Measurements from ENCODE around the gene DOK7. TPM values are rescaled to one million over a fixed set of nuclear protein-coding genes. Genes with fewer than 3 reads are reported as not detected.

DOK7 gene
- total RNA-seq, 4 donors from 2014 or later, result 0.26 to 0.45 TPM; not detected in 2

GRCh38 chr4:3436798-3437581 lies 26.1 kb upstream of the DOK7 start:
- no peak for TF ChIP-seq CTCF (IDR thresholded peaks at IDR 0.05)
- no peak for TF ChIP-seq POLR2A (IDR thresholded peaks at IDR 0.05)
- WGBS, 2 donors, result 18 to 83% methylated on average over 1 to 7 of the region's 19 CpGs

GRCh38 chr4:3437582-3437936 lies 25.5 kb upstream of the DOK7 start:
- Histone ChIP-seq H3K4me3 (no peak overlapping the region), H3K36me3 (peaks cover 0 to 12% (median 0%) of the 10 kb centered on the region in 3 donors), H3K27me3 (no peaks in the 10 kb centered on the region), H3K4me1 (peaks cover 21 to 57% (median 28%) of the 10 kb centered on the region in 3 donors), H3K27ac (peak overlapping the region; percentile 62 to 79 (median 74)), H3K9me3 (no peaks in the 10 kb centered on the region)
- no peak for TF ChIP-seq POLR2A (IDR thresholded peaks at IDR 0.05)
- peak in 1 of 6 experiments; percentile 2 for TF ChIP-seq CTCF (IDR thresholded peaks at IDR 0.05)
- intact Hi-C loops (cut with DNase I), result no loop called here
- WGBS, 2 donors, result 40 to 83% methylated on average over 1 of the region's 9 CpGs
- DNase-seq, result no peak

More at GRCh38 chr4:3436798-3437581, 26.1 kb upstream of the DOK7 start:
- Histone ChIP-seq H3K27ac (peak overlapping the region; percentile 62 to 79 (median 76)), H3K36me3 (peaks cover 0 to 18% (median 0%) of the 10 kb centered on the region in 3 donors), H3K4me3 (no peak overlapping the region), H3K27me3 (no peaks in the 10 kb centered on the region), H3K9me3 (no peaks in the 10 kb centered on the region), H3K4me1 (peaks cover 21 to 57% (median 28%) of the 10 kb centered on the region in 3 donors)
- no peak for DNase-seq
- intact Hi-C loops (cut with DNase I), result no loop called here

- Histone ChIP-seq H3K4me3 (no peak overlapping the region), H3K27ac (peak overlapping the region in 3 of 4 donors; percentile 71 to 79 (median 77)), H3K4me1 (peaks cover 23 to 62% (median 29%) of the 10 kb centered on the region in 3 donors), H3K27me3 (no peaks in the 10 kb centered on the region), H3K36me3 (peaks cover 0 to 6% (median 0%) of the 10 kb centered on the region in 3 donors), H3K9me3 (no peaks in the 10 kb centered on the region)
- TF ChIP-seq CTCF (IDR thresholded peaks at IDR 0.05), result no peak
- no peak for TF ChIP-seq POLR2A (IDR thresholded peaks at IDR 0.05)
- no peak for DNase-seq
- 46 to 62% methylated on average over 6 to 7 of the region's 28 CpGs for WGBS, 2 donors
- intact Hi-C loops (cut with DNase I), result no loop called here
These were observed 24.9 kb upstream of the DOK7 start for GRCh38 chr4:3437998-3438846.

- TF ChIP-seq POLR2A (IDR thresholded peaks at IDR 0.05), result no peak
- TF ChIP-seq CTCF (IDR thresholded peaks at IDR 0.05), result no peak
- H3K27me3 ChIP-seq, result peaks cover 0 to 2% (median 0%) of the 10 kb centered on the region in 4 donors
- 62 to 72% methylated on average over 7 to 8 of the region's 10 CpGs for WGBS, 2 donors
- intact Hi-C loops (cut with DNase I), result no loop called here
- H3K9me3 ChIP-seq, result no peaks in the 10 kb centered on the region
- no peak overlapping the region for H3K4me3 ChIP-seq
- H3K36me3 ChIP-seq, result no peaks in the 10 kb centered on the region
- no peak for DNase-seq
- no peak overlapping the region for H3K27ac ChIP-seq
- peaks cover 24 to 68% (median 34%) of the 10 kb centered on the region in 3 donors for H3K4me1 ChIP-seq
These were observed 24.3 kb upstream of the DOK7 start for GRCh38 chr4:3438847-3439180.

- no CpG with 5 or more reads among the region's 16 CpGs for WGBS, 2 donors
These were observed 23.7 kb upstream of the DOK7 start for GRCh38 chr4:3439391-3439790.

More at GRCh38 chr4:3439391-3439790, 23.7 kb upstream of the DOK7 start:
- Histone ChIP-seq H3K4me3 (no peak overlapping the region), H3K4me1 (peaks cover 24 to 69% (median 34%) of the 10 kb centered on the region in 3 donors), H3K9me3 (no peaks in the 10 kb centered on the region), H3K36me3 (no peaks in the 10 kb centered on the region), H3K27ac (no peak overlapping the region), H3K27me3 (peaks cover 0 to 8% (median 0%) of the 10 kb centered on the region in 4 donors)
- intact Hi-C loops (cut with DNase I), result no loop called here
- DNase-seq, result no peak
- TF ChIP-seq CTCF (IDR thresholded peaks at IDR 0.05), result no peak
- no peak for TF ChIP-seq POLR2A (IDR thresholded peaks at IDR 0.05)
